ENCODE data around the gene FOSL2. TPM values are rescaled to one million over a fixed set of nuclear protein-coding genes. Genes with fewer than 3 reads are reported as not detected.

Gene FOSL2
- total RNA-seq, result 10 to 100 TPM; 76.9 to 78.7 TPM

GRCh38 chr2:28392297-28393113 is at the start of gene FOSL2:
Gene FOSL2 (plus strand): TSS chr2:28392858. CDS start chr2:28393721, 863 bp downstream.
- POLR2A ChIA-PET, result interaction anchor here (0.9 to 1.7 kb wide), 9 partner anchors 10 to 117 kb away, joined by 3 to 11 read pairs (median 6); no protein-coding TSS in a partner anchor
- CTCF ChIA-PET, result interaction anchor here (1.0 to 1.6 kb wide), 4 partner anchors 9 to 32 kb away, joined by 3 to 6 read pairs (median 4); no protein-coding TSS in a partner anchor

GRCh38 chr2:28343184-28343942 is 49.3 kb upstream of the FOSL2 start:
- POLR2A ChIA-PET, result no interaction called here
- CTCF ChIA-PET, result interaction anchor here (0.6 to 1.5 kb wide), 2 partner anchors 14 to 37 kb away, joined by 3 read pairs; no protein-coding TSS in a partner anchor

DNA sequence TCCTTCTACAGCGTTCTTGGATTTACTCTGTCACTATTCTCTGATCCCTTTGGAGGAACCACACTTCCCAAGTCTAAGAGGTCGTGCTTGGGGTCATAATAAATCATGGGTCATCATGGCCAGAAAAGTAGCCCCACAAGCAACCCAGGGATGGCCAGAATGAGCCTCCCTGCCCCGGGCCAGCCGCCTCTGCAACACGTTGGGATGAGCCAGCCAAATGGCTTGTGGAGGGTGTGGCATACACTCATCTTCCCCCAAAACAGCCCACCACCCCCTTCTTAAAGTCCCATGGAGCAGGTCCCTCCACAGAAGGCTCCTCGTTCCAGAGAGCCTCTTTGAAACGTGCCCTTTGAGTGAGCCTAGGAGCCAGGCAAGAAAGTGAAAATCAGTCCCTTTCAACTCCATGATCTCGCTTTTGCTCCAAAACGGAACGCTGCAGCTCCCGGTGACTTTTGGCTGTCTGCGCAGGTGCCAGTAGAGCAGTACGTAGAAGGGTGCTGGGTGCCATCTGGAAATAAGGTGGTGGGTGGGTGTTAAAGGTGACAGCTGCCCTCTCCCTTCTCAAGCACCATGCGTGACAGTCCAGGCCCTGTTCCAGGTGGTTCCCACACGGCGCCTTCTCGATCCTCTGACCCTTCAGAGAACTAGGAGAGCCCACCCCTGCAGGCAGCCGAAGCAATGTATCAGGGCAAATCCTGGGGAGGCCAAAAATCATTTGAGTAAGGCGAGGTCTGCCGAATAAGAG is 48.5 kb upstream of the FOSL2 start:
- POLR2A ChIA-PET, result no interaction called here
- CTCF ChIA-PET, result interaction anchor here (1.5 kb wide), 1 partner anchor 13 kb away, joined by 3 read pairs; no protein-coding TSS in a partner anchor

- CTCF ChIA-PET, result no interaction called here
- POLR2A ChIA-PET, result no interaction called here
Observed at GRCh38 chr2:28344756-28345373, 47.8 kb upstream of the FOSL2 start.

DNA sequence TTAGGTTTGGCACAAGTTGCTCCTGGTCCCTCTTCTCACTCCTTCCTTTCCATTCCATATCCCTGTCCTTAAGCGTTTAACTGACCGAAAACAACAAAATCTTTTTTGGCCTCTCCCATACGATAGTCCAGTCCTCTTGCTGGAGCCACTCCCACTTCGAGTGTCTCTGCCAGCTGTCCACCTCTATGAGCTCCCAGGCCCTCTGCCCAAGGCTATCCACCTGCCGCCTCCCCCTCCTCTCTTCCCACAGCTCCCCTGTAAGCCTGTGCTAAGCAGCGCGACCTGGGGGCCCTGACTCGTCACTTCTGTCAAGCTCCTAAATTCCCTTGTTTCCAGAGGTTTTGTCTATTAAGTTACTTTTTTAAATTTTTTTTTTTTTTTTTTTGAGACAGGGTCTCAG is 47.0 kb upstream of the FOSL2 start:
- CTCF ChIA-PET, result no interaction called here
- POLR2A ChIA-PET, result no interaction called here

GRCh38 chr2:28346587-28346986 is 46.1 kb upstream of the FOSL2 start:
- POLR2A ChIA-PET, result no interaction called here

GRCh38 chr2:28347193-28347592 is 45.5 kb upstream of the FOSL2 start:
- POLR2A ChIA-PET, result no interaction called here
- CTCF ChIA-PET, result no interaction called here

More at GRCh38 chr2:28346587-28346986, 46.1 kb upstream of the FOSL2 start:
- CTCF ChIA-PET, result no interaction called here

DNA sequence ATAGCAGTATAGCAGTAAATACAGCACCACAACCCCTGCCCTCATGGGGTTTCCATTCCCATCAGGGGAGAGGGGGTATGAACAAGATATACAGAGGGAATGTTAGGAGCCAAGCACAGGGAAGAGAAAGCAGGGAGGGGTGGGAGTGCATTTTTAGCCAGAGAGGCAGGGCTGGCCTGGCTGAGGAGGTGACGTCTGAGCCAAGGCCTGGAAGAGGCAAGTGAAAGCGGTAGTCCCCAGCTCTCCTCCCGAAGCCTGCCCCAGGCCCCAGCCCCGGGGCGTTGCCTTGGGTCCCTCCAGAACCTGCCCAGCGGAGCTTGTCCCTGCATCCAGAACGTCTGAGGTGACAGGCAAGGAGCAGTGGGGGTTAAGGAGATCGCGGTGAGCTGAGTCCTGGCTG is 45.1 kb upstream of the FOSL2 start:
- POLR2A ChIA-PET, result no interaction called here
- CTCF ChIA-PET, result interaction anchor here (0.5 kb wide), 1 partner anchor 393 kb away, joined by 4 read pairs; no protein-coding TSS in a partner anchor

GRCh38 chr2:28348149-28348567 is 44.5 kb upstream of the FOSL2 start:
- ChIA-PET POLR2A (no interaction called here), CTCF (interaction anchor here (0.5 kb wide), 1 partner anchor 392 kb away, joined by 4 read pairs; no protein-coding TSS in a partner anchor)

- POLR2A ChIA-PET, result no interaction called here
Observed at GRCh38 chr2:28348921-28349320, 43.7 kb upstream of the FOSL2 start.

DNA sequence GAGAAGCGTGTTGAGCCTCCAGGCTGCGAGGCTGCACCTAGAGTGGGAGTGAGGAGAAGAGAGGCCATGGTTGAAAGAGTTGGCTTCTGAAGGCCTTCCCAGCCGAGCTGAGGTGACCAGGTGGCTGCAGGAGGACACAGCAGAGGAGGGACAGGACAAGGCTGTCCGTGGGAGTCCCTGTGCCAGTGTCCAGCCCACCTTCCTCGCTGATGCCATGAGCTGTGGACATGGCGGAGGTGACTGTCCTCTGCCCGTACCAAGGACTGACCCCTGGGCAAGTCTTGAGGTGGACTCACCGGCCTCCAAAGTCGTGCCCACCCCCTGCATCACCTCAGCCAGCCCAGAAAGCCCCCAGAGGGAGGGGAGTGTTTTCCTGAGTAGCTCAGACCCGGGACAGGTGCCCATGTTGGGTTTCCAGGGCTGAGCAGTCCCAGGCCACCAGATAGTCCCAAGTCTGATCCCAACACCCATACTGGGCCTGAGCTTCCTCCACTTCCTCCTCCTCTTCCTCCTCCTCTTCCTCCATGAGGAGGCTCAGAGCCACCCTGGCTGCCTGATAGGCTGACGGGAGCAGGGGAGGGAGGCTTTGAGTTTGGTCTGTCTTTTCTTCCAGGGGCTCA is 43.0 kb upstream of the FOSL2 start:
- ChIA-PET POLR2A (no interaction called here), CTCF (interaction anchor here (1.4 kb wide), 1 partner anchor 9 kb away, joined by 3 read pairs; no protein-coding TSS in a partner anchor)

More at GRCh38 chr2:28348921-28349320, 43.7 kb upstream of the FOSL2 start:
- CTCF ChIA-PET, result no interaction called here

GRCh38 chr2:28350196-28350595 is 42.5 kb upstream of the FOSL2 start:
- ChIA-PET CTCF (interaction anchor here (1.4 kb wide), 1 partner anchor 9 kb away, joined by 3 read pairs; no protein-coding TSS in a partner anchor), POLR2A (no interaction called here)

GRCh38 chr2:28350791-28351285 is 41.8 kb upstream of the FOSL2 start:
- CTCF ChIA-PET, result interaction anchor here (1.4 kb wide), 1 partner anchor 8 kb away, joined by 3 read pairs; no protein-coding TSS in a partner anchor

DNA sequence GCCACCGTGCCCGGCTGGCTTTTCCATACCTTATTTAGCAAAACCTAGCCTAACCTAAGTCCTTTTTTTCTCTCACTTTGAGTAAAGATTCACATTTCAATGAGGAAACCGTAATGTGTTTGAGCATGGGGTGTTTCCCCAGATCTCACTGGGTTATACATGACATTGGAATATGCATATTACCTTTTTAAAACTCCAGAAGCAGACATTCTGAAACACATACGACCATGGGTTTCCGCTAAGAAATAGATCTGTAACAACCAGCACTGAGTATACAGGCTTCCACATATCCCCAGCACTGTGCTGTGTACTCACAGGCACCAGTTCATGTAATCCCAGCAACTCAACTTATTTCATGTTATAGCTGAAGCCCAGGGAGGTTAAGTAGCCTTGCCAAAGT is 41.0 kb upstream of the FOSL2 start:
- CTCF ChIA-PET, result no interaction called here
- POLR2A ChIA-PET, result no interaction called here

More at GRCh38 chr2:28350791-28351285, 41.8 kb upstream of the FOSL2 start:
- POLR2A ChIA-PET, result no interaction called here

- ChIA-PET CTCF (no interaction called here), POLR2A (no interaction called here)
Observed at GRCh38 chr2:28352104-28352503, 40.6 kb upstream of the FOSL2 start.

DNA sequence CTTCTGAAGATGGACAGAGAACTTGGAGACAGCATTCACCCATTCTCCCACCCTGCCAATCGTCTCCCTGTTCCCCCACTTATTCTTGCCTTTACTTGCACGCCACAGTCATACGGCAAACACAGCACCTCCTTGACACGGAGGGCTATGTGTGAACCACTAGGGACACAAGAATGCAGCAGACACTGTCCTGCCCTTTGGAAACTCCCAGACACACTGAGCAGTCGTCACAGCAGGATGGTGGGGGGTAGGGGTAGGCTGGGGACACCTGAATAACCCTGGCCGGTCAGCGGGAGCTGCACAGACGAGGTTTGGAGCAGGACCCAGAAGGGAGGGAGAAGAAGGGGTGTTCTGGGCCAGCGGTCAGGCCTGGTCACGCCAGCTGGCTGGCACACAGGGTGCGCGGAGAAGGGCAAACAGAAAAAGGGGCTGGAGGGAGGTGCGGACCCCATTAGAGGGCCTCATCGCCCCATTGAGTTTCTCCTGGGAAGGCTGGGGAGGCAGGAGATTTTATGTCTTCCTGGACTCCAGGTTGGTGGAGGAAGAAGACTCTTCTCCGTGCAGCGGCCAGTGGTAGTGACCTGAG is 40.0 kb upstream of the FOSL2 start:
- ChIA-PET POLR2A (no interaction called here), CTCF (no interaction called here)

- CTCF ChIA-PET, result interaction anchor here (1.1 kb wide), 1 partner anchor 46 kb away, joined by 3 read pairs; no protein-coding TSS in a partner anchor
Observed at GRCh38 chr2:28354920-28355520, 37.6 kb upstream of the FOSL2 start.

More at GRCh38 chr2:28354920-28355520, 37.6 kb upstream of the FOSL2 start:
- POLR2A ChIA-PET, result no interaction called here

Measured in activated CD8-positive, alpha-beta memory T cell treated with anti-CD3 and anti-CD28 coated beads for 36 hours (primary cell).